H1 (cell line): ENCODE results near the gene MBP. TPM values are rescaled to one million over a fixed set of nuclear protein-coding genes. Genes with fewer than 3 reads are reported as not detected.
A peak's percentile ranks its signal among the peaks of the same experiment; 100 is the strongest.

Experiments
- CTCF ChIA-PET: fragments of 300-600 bp; sonication (Branson Sonifier 250); formaldehyde crosslinking; loops from one replicate; lab custom pipeline; 2021; ENCODE audit not compliant: partially characterized antibody; lab: Charles Lee
- POLR2A ChIA-PET: fragments of 300-600 bp; sonication (Branson Sonifier 250); formaldehyde crosslinking; loops from one replicate; lab custom pipeline; 2021; ENCODE audit warnings: inconsistent platforms; ENCODE audit not compliant: partially characterized antibody; lab: Charles Lee
- DNase-seq, 2 experiments: peaks; one replicate each; pipeline versions ENCODE4 v3.0.0 to v3.0.0-alpha.2; 2010 to 2022; ENCODE audit warnings: low spot score in 2 of 2, low read depth in 1 of 2, mixed read lengths in 1 of 2
- FAIRE-seq: peaks from 2 replicates; lab custom pipeline; 2011; peaks lifted over from hg19 to GRCh38; lab: Jason Lieb, UNC
- H2AFZ ChIP-seq: 2 replicates; pipeline ENCODE4 v1.8.1; 2012; ENCODE audit warnings: low read length, inconsistent platforms
- H2AK5ac ChIP-seq: 2 replicates; pipeline ENCODE4 v1.6.1; 2013; ENCODE audit warnings: low read depth, low read length
- H2BK120ac ChIP-seq: replicated peaks from 2 replicates; pipeline ENCODE3; 2013; ENCODE audit warnings: low read depth, low read length, inconsistent platforms
- H2BK12ac ChIP-seq: 2 replicates; pipeline ENCODE4 v1.6.1; 2013; ENCODE audit warnings: low read depth, low read length
- H2BK15ac ChIP-seq: 2 replicates; pipeline ENCODE4 v1.6.1; 2013; ENCODE audit warnings: low read length
- H2BK20ac ChIP-seq: 2 replicates; pipeline ENCODE4 v1.6.1; 2013; ENCODE audit warnings: low read length
- H2BK5ac ChIP-seq: 2 replicates; pipeline ENCODE4 v1.6.1; 2013; ENCODE audit warnings: low read depth, low read length
- H3K14ac ChIP-seq: 2 replicates; pipeline ENCODE4 v1.6.1; 2013; ENCODE audit warnings: inconsistent platforms; ENCODE audit not compliant: insufficient read length
- H3K18ac ChIP-seq: 2 replicates; pipeline ENCODE4 v1.6.1; 2013; ENCODE audit warnings: low read length; ENCODE audit errors: extremely low read depth
- H3K23ac ChIP-seq: 2 replicates; pipeline ENCODE4 v1.6.1; 2013; ENCODE audit warnings: inconsistent platforms; ENCODE audit not compliant: insufficient read length
- H3K23me2 ChIP-seq: 2 replicates; pipeline ENCODE4 v1.6.1; 2013; ENCODE audit warnings: low read depth, low read length
- H3K27ac ChIP-seq: 2 replicates; pipeline ENCODE4 v1.6.1; 2011; ENCODE audit warnings: low read depth, low read length, inconsistent platforms
- H3K27me3 ChIP-seq, 4 experiments: replicated peaks in 1 of 4; 1 replicate in 1 of 4; 2 replicates in 3 of 4; pipeline versions ENCODE4 v1.6.1 to v1.8.1; 2011 to 2013; ENCODE audit warnings: low read length in 3 of 4, mild to moderate bottlenecking in 3 of 4, inconsistent platforms in 2 of 4, mixed read lengths in 2 of 4, moderate library complexity in 1 of 4; ENCODE audit not compliant: control insufficient read depth in 3 of 4, insufficient read depth in 3 of 4; ENCODE audit errors: extremely low read depth in 1 of 4
- H3K36me3 ChIP-seq, 4 experiments: 2 replicates each; pipeline versions ENCODE4 v1.6.1 to v1.8.1; 2011 to 2013; ENCODE audit warnings: mild to moderate bottlenecking in 4 of 4, low read length in 3 of 4, moderate library complexity in 2 of 4, control low read depth in 1 of 4, inconsistent platforms in 1 of 4; ENCODE audit not compliant: insufficient read depth in 4 of 4, control insufficient read depth in 2 of 4
- H3K4ac ChIP-seq: replicated peaks from 2 replicates; pipeline ENCODE3; 2013; ENCODE audit warnings: low read length, low read depth, mixed read lengths, inconsistent platforms; ENCODE audit not compliant: insufficient read length
- H3K4me1 ChIP-seq, 4 experiments: replicated peaks in 1 of 4; 1 replicate in 1 of 4; 2 replicates in 3 of 4; pipeline versions ENCODE4 v1.6.1 to v1.8.1; 2011 to 2013; ENCODE audit warnings: low read length in 3 of 4, inconsistent platforms in 2 of 4, mixed read lengths in 1 of 4; ENCODE audit not compliant: insufficient read depth in 4 of 4, control insufficient read depth in 3 of 4
- H3K4me2 ChIP-seq, 2 experiments: 2 replicates each; pipeline versions ENCODE4 v1.6.1 to v1.8.1; 2011 to 2013; ENCODE audit warnings: low read depth in 2 of 2, low read length in 2 of 2, control low read depth in 1 of 2, inconsistent platforms in 1 of 2, mild to moderate bottlenecking in 1 of 2; ENCODE audit not compliant: insufficient read depth in 1 of 2
- H3K4me3 ChIP-seq, 4 experiments: fragments of 200-600, 300-600 bp in 1 of 4; sonication (generic), shearing (Covaris generic), sonication (Bioruptor Twin) in 1 of 4; 2 replicates each; pipeline versions ENCODE4 v1.5.1 to v1.8.1; 2011 to 2016; ENCODE audit warnings: low read length in 4 of 4, low read depth in 3 of 4, control low read depth in 2 of 4, inconsistent platforms in 2 of 4, mild to moderate bottlenecking in 2 of 4, mixed read lengths in 1 of 4, moderate library complexity in 1 of 4; ENCODE audit not compliant: insufficient read depth in 2 of 4; ENCODE audit errors: extremely low read depth in 1 of 4
- H3K56ac ChIP-seq: replicated peaks from 2 replicates; pipeline ENCODE3; 2013; ENCODE audit warnings: low read depth, mild to moderate bottlenecking, mixed read lengths, low read length, inconsistent platforms; ENCODE audit not compliant: insufficient read length
- H3K79me1 ChIP-seq: 2 replicates; pipeline ENCODE4 v1.6.1; 2013; ENCODE audit warnings: low read depth, low read length, control low read depth
- H3K79me2 ChIP-seq, 2 experiments: 2 replicates each; pipeline versions ENCODE4 v1.6.1 to v1.8.1; 2012 to 2013; ENCODE audit warnings: low read length in 2 of 2, mild to moderate bottlenecking in 2 of 2, inconsistent platforms in 1 of 2; ENCODE audit not compliant: insufficient read depth in 2 of 2, control insufficient read depth in 1 of 2
- H3K9ac ChIP-seq, 4 experiments: replicated peaks in 1 of 4; 1 replicate in 1 of 4; 2 replicates in 3 of 4; pipeline versions ENCODE4 v1.6.1 to v1.8.1; 2011 to 2013; ENCODE audit warnings: low read depth in 3 of 4, low read length in 3 of 4, control low read depth in 2 of 4, mild to moderate bottlenecking in 2 of 4, moderate library complexity in 2 of 4, inconsistent platforms in 1 of 4; ENCODE audit errors: extremely low read depth in 1 of 4
- H3K9me3 ChIP-seq, 2 experiments: 2 replicates each; pipeline versions ENCODE4 v1.6.1 to v1.8.1; 2012 to 2013; ENCODE audit warnings: mild to moderate bottlenecking in 2 of 2, moderate library complexity in 2 of 2, control low read depth in 1 of 2, inconsistent platforms in 1 of 2, low read depth in 1 of 2, low read length in 1 of 2, mixed read lengths in 1 of 2; ENCODE audit not compliant: insufficient read depth in 2 of 2
- H4K20me1 ChIP-seq, 2 experiments: replicated peaks in 1 of 2; 2 replicates each; pipeline versions ENCODE3 to v1.8.1; 2011 to 2013; ENCODE audit warnings: inconsistent platforms in 2 of 2, low read length in 2 of 2, mild to moderate bottlenecking in 1 of 2; ENCODE audit not compliant: insufficient read depth in 2 of 2, control insufficient read depth in 1 of 2
- H4K5ac ChIP-seq: 2 replicates; pipeline ENCODE4 v1.6.1; 2013; ENCODE audit warnings: low read length, low read depth, mixed read lengths, inconsistent platforms; ENCODE audit not compliant: insufficient read length
- H4K8ac ChIP-seq: 2 replicates; pipeline ENCODE4 v1.8.0; 2013; ENCODE audit warnings: mild to moderate bottlenecking, moderate library complexity, low read length, inconsistent platforms; ENCODE audit not compliant: insufficient read depth; ENCODE audit errors: extremely low read depth
- H4K91ac ChIP-seq: replicated peaks from 2 replicates; pipeline ENCODE3; 2013; ENCODE audit warnings: low read length, mixed read lengths, inconsistent platforms; ENCODE audit not compliant: insufficient read length
- E2F6 ChIP-seq: IDR thresholded peaks from 2 replicates; pipeline ENCODE4 v1.6.1; 2012; ENCODE audit warnings: inconsistent platforms
- TEAD4 ChIP-seq: IDR thresholded peaks from 2 replicates; pipeline ENCODE4 v1.6.1; 2012; ENCODE audit warnings: low read depth, low read length, inconsistent platforms, mixed read lengths
- WGBS, 2 experiments: shearing (Covaris generic) in 1 of 2; methylation state at CpG; one replicate each; pipeline versions ENCODE4 v1.1.6 to v1.1.7; 2013 to 2015; ENCODE audit warnings: low lambda C conversion rate in 2 of 2, mixed read lengths in 2 of 2, inconsistent platforms in 1 of 2, low coverage in 1 of 2, missing lambda C conversion rate in 1 of 2; ENCODE audit not compliant: insufficient replicate concordance in 2 of 2, insufficient coverage in 1 of 2, insufficient read length in 1 of 2; ENCODE audit errors: extremely low coverage in 1 of 2, missing lambda C conversion rate in 1 of 2; 5-methylcytosine and 5-hydroxymethylcytosine counted together
- polyA plus RNA-seq, 7 experiments: library from polyadenylated mRNA; depleted of rRNA in 3 of 7; stranded (reverse) in 5 of 7; unstranded in 2 of 7; fragments of >200 nt in 5 of 7; fragments of 200-250 nt in 2 of 7; gene quantifications; 1 replicate in 5 of 7; 2 replicates in 1 of 7; 4 replicates in 1 of 7; pipeline versions ENCODE4 v1.2.1 to v1.2.3, GENCODE V29; 2011 to 2013; ENCODE audit warnings: missing spikeins in 2 of 7, mixed read lengths in 2 of 7
- total RNA-seq: library from RNA; stranded (reverse); fragmentation: NEBNext Ultra II Directional; extraction: Animal tissue kit (Norgen Biotek cat#: 25700); gene quantifications from 2 replicates; pipeline ENCODE4 v1.2.1, GENCODE V29; 2021

The MBP gene
- total and polyA plus RNA-seq, 2 of the 8 experiments (the other 6 are each of a cell fraction or from before 2014, with no cell fraction given) = 7.7 to 19.2 TPM

GRCh38 chr18:77063260-77063659 is 69.3 kb downstream of the MBP start:
- 90% methylated on average over 7 of the region's 7 CpGs; no CpG with 5 or more reads in 1 of the 2 experiments for WGBS, 2 experiments
- no peak overlapping the region for H2BK12ac ChIP-seq
- H4K5ac ChIP-seq = no peak overlapping the region
- no peak overlapping the region for H2BK15ac ChIP-seq
- H2AK5ac ChIP-seq = no peak overlapping the region
- ChIA-PET POLR2A (no interaction called here), CTCF (interaction anchor here (0.7 to 3.8 kb wide), 13 partner anchors 7 to 260 kb away, joined by 3 to 26 read pairs (median 4); no protein-coding TSS in a partner anchor)
- no peaks in the 10 kb centered on the region for H3K9me3 ChIP-seq
- no peak overlapping the region for H3K4me3 ChIP-seq
- H3K23ac ChIP-seq = no peak overlapping the region
- no peak for TF ChIP-seq E2F6
- 0 out of 2 replicates have a peak, but pooled peaks have one; percentile 46 for TF ChIP-seq TEAD4
- no peak overlapping the region for H3K9ac ChIP-seq
- H3K4me1 ChIP-seq = peaks cover 0 to 6% (median 3%) of the 10 kb centered on the region in 4 experiments; a peak in 5 of 7 replicates
- no peak overlapping the region for H3K18ac ChIP-seq
- H3K27ac ChIP-seq = no peak overlapping the region
- H3K27me3 ChIP-seq = no peaks in the 10 kb centered on the region
- no peak overlapping the region for H3K14ac ChIP-seq
- FAIRE-seq (no peak), DNase-seq (no peak)
- H2BK20ac ChIP-seq = no peak overlapping the region
- H2BK5ac ChIP-seq = no peak overlapping the region
- H3K4me2 ChIP-seq = no peak overlapping the region
- H4K8ac ChIP-seq = no peak overlapping the region
- no peak overlapping the region for H3K4ac ChIP-seq
- no peak overlapping the region for H2AFZ ChIP-seq
- no peak overlapping the region for H2BK120ac ChIP-seq
- no peak overlapping the region for H3K56ac ChIP-seq
- H3K23me2 ChIP-seq = no peaks in the 10 kb centered on the region
- no peaks in the 10 kb centered on the region for H3K36me3 ChIP-seq
- no peaks in the 10 kb centered on the region for H3K79me1 ChIP-seq
- no peaks in the 10 kb centered on the region for H4K20me1 ChIP-seq
- no peak overlapping the region for H4K91ac ChIP-seq
- no peaks in the 10 kb centered on the region for H3K79me2 ChIP-seq
